HepG2 (cell line): ENCODE results near the gene DDIAS. TPM values are rescaled to one million over a fixed set of nuclear protein-coding genes. Genes with fewer than 3 reads are reported as not detected.

Experiments used
- CBX1 ChIP-seq: IDR thresholded peaks from one replicate; pipeline ENCODE4 v1.6.1; 2016; ENCODE audit warnings: antibody characterized with exemption, low read depth
- IKZF5 ChIP-seq: IDR thresholded peaks from 2 replicates; pipeline ENCODE4 v1.6.1; 2018; ENCODE audit warnings: missing genetic modification reagents, mild to moderate bottlenecking, missing compliant biosample characterization
- IRX3 ChIP-seq: sonication (generic); formaldehyde crosslinking; IDR thresholded peaks from 2 replicates; pipeline ENCODE4 v1.8.1; 2023; ENCODE audit warnings: mild to moderate bottlenecking, low read depth, missing genetic modification reagents, borderline replicate concordance
- KDM5A ChIP-seq: fragments of 200-600 bp; sonication (generic); IDR thresholded peaks from 2 replicates; pipeline ENCODE4 v1.7.0; 2018; ENCODE audit warnings: antibody characterized with exemption, mild to moderate bottlenecking, low read length, borderline replicate concordance
- NFYC ChIP-seq: IDR thresholded peaks from 2 replicates; pipeline ENCODE4 v1.6.1; 2016; ENCODE audit warnings: missing genetic modification reagents, missing compliant biosample characterization
- NPAS2 ChIP-seq: sonication (generic); formaldehyde crosslinking; IDR thresholded peaks from 2 replicates; pipeline ENCODE4 v1.8.0; 2022; ENCODE audit warnings: mild to moderate bottlenecking, missing genetic modification reagents, borderline replicate concordance
- POGK ChIP-seq: sonication (generic); formaldehyde crosslinking; conservative IDR thresholded peaks from 2 replicates; pipeline ENCODE4 v1.8.0; 2022; ENCODE audit warnings: mild to moderate bottlenecking, moderate library complexity, missing genetic modification reagents
- RBFOX2 ChIP-seq: fragments of 200-400 bp; formaldehyde crosslinking; IDR thresholded peaks from 2 replicates; pipeline ENCODE4 v1.6.1; 2017; ENCODE audit warnings: low read depth, mild to moderate bottlenecking, low read length
- SNAPC4 ChIP-seq: sonication (generic); formaldehyde crosslinking; IDR thresholded peaks from 2 replicates; pipeline ENCODE4 v1.4.0; 2020; ENCODE audit warnings: mild to moderate bottlenecking, missing genetic modification reagents
- SNRNP70 ChIP-seq: fragments of 200-400 bp; formaldehyde crosslinking; IDR thresholded peaks from 2 replicates; pipeline ENCODE4 v1.6.1; 2017; ENCODE audit warnings: mild to moderate bottlenecking, low read depth, low read length, moderate library complexity
- SRY ChIP-seq: sonication (generic); formaldehyde crosslinking; IDR thresholded peaks from 2 replicates; pipeline ENCODE4 v1.8.0; 2022; ENCODE audit warnings: mild to moderate bottlenecking, missing genetic modification reagents
- TGIF2 ChIP-seq: IDR thresholded peaks from 2 replicates; pipeline ENCODE4 v1.6.1; 2016; ENCODE audit warnings: control low read depth, missing compliant biosample characterization
- THAP11 ChIP-seq: IDR thresholded peaks from 2 replicates; pipeline ENCODE4 v1.6.1; 2016; ENCODE audit warnings: missing biosample characterization, missing genetic modification reagents
- USF2 ChIP-seq, 2 experiments: sonication (generic) in 1 of 2; formaldehyde crosslinking in 1 of 2; IDR thresholded peaks; 2 replicates each; pipeline versions ENCODE4 v1.5.1 to v1.6.1; 2011 to 2020; ENCODE audit warnings: borderline replicate concordance in 1 of 2, low read depth in 1 of 2, low read length in 1 of 2, mild to moderate bottlenecking in 1 of 2, missing genetic modification reagents in 1 of 2, moderate library complexity in 1 of 2
- ZFP36L2 ChIP-seq: sonication (generic); formaldehyde crosslinking; IDR thresholded peaks from 2 replicates; pipeline ENCODE4 v1.4.0; 2020; ENCODE audit warnings: missing genetic modification reagents
- ZFP41 ChIP-seq: sonication (generic); formaldehyde crosslinking; IDR thresholded peaks from 2 replicates; pipeline ENCODE4 v1.4.0; 2020; ENCODE audit warnings: mild to moderate bottlenecking, missing genetic modification reagents, borderline replicate concordance
- ZNF124 ChIP-seq: sonication (generic); formaldehyde crosslinking; IDR thresholded peaks from 2 replicates; pipeline ENCODE4 v1.4.0; 2020; ENCODE audit warnings: missing genetic modification reagents
- ZNF143 ChIP-seq: sonication (generic); formaldehyde crosslinking; IDR thresholded peaks from 2 replicates; pipeline ENCODE4 v1.4.0; 2020; ENCODE audit warnings: missing genetic modification reagents
- ZNF589 ChIP-seq: sonication (generic); formaldehyde crosslinking; conservative IDR thresholded peaks from 2 replicates; pipeline ENCODE4 v1.8.0; 2022; ENCODE audit warnings: mild to moderate bottlenecking, moderate library complexity, missing genetic modification reagents
- polyA plus RNA-seq, 8 experiments: library from polyadenylated mRNA; depleted of rRNA in 3 of 8; stranded (reverse) in 7 of 8; unstranded in 1 of 8; fragments of >200 nt; fragmentation: Illumina TruSeq in 4 of 8; extraction: Trizol in 4 of 8; gene quantifications; 2 replicates each; pipeline versions ENCODE4 v1.2.1 to v1.2.3, GENCODE V29; 2011 to 2016; ENCODE audit warnings: low read depth in 4 of 8, missing spikeins in 1 of 8, mixed read lengths in 1 of 8; ENCODE audit not compliant: insufficient read depth in 1 of 8
- total RNA-seq, 5 experiments: library from RNA; depleted of rRNA; stranded (reverse); fragments of >200 nt; fragmentation: Illumina TruSeq; extraction: Trizol; gene quantifications; 2 replicates each; pipeline ENCODE4 v1.2.3, GENCODE V29; 2016; ENCODE audit warnings: low read depth in 1 of 5

The DDIAS gene
- total and polyA plus RNA-seq, 2 of the 13 experiments (the other 11 are each of a cell fraction or from before 2014, with no cell fraction given) = 3.5 to 13.0 TPM

- TF ChIP-seq IKZF5 (CRISPR knock-in tag) = no peak
- TF ChIP-seq POGK = peak; percentile 63
- peak; percentile 86 for TF ChIP-seq NFYC (CRISPR knock-in tag)
- TF ChIP-seq ZFP41 = no peak
- TF ChIP-seq USF2 (IDR thresholded peaks at IDR 0.05; ENCODE audit: low read depth, low read length) = no peak
- TF ChIP-seq USF2 (CRISPR knock-in tag; IDR thresholded peaks at IDR 0.05; ENCODE audit: borderline replicate concordance) = no peak
- TF ChIP-seq SNRNP70 = no peak
- peak; percentile 55; the same call in 1 of the 2 replicates for TF ChIP-seq IRX3 (CRISPR knock-in tag)
- no peak for TF ChIP-seq RBFOX2
- TF ChIP-seq CBX1 = peak; percentile 36
- peak; percentile 19; the same call in 1 of the 2 replicates for TF ChIP-seq ZNF143 (CRISPR knock-in tag)
- 0 out of 2 replicates have a peak, but pooled peaks have one; percentile 29 for TF ChIP-seq SRY (CRISPR knock-in tag)
- TF ChIP-seq ZNF589 = 0 out of 2 replicates have a peak, but pooled peaks have one; percentile 40
- peak; percentile 37; the same call in 1 of the 2 replicates for TF ChIP-seq ZNF124
- TF ChIP-seq ZFP36L2 (CRISPR knock-in tag) = no peak
- TF ChIP-seq KDM5A = peak; percentile 69; the same call in 1 of the 2 replicates
- TF ChIP-seq TGIF2 (CRISPR knock-in tag) = peak; percentile 86; the same call in 1 of the 2 replicates
- no peak for TF ChIP-seq NPAS2 (CRISPR knock-in tag)
- peak; percentile 87 for TF ChIP-seq THAP11 (CRISPR knock-in tag)
- no peak for TF ChIP-seq SNAPC4 (CRISPR knock-in tag)
Measured at GRCh38 chr11:82901165-82901921, at the start of gene DDIAS (continued).
